Mononuclear cell (primary cell): ENCODE results near the gene CITED2. TPM values are rescaled to one million over a fixed set of nuclear protein-coding genes. Genes with fewer than 3 reads are reported as not detected.
"Not testable (repeated sequence)": the region's sequence is repeated elsewhere in the genome, so short reads cannot be mapped to it uniquely, and the experiment has no call there.

Source experiments
- H3K27me3 ChIP-seq: 2 replicates; pipeline ENCODE4 v1.6.0; 2011; ENCODE audit warnings: low read length, control low read depth; ENCODE audit not compliant: insufficient read depth
- H3K4me1 ChIP-seq: 2 replicates; pipeline ENCODE4 v1.5.1; 2011; ENCODE audit warnings: mild to moderate bottlenecking, low read length, control low read depth; ENCODE audit not compliant: insufficient read depth
- H3K4me3 ChIP-seq: 2 replicates; pipeline ENCODE4 v1.5.1; 2011; ENCODE audit warnings: mild to moderate bottlenecking, low read length, moderate library complexity
- H3K9me3 ChIP-seq: 2 replicates; pipeline ENCODE4 v1.5.1; 2011; ENCODE audit warnings: low read depth, mild to moderate bottlenecking, control low read depth, low read length
- total RNA-seq: library from RNA; depleted of rRNA; stranded (reverse); fragments of >200 nt; gene quantifications from one replicate; pipeline ENCODE4 v1.2.3, GENCODE V29; 2012

The CITED2 gene
- total RNA-seq, 1 donor: 114 TPM

GRCh38 chr6:139363123-139363522, 11.3 kb downstream of the CITED2 start:
- not testable (repeated sequence) for H3K9me3 ChIP-seq, H3K27me3 ChIP-seq

DNA sequence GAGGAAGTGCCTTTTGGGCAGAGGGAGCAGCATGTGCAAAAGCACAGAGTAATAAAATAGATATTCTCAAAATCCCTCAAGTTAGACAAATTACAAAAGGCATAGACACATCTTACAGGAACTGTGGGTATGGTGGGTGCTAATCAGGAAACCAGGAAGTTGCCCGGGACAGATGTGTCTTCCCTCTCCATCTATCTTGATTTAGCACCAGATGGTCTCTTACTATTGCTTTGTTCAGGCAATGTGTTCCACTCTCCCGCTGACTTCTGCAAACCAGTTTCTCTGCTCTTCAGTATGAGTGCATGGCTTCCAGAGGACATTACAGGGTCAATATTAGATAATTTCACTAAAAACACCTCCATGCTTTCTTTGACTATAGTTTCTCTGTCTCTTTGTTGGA, 13.2 kb downstream of the CITED2 start:
- Histone ChIP-seq H3K4me3 (no peak overlapping the region), H3K9me3 (no peaks in the 10 kb centered on the region), H3K27me3 (no peaks in the 10 kb centered on the region), H3K4me1 (peaks cover 17% of the 10 kb centered on the region)

More at GRCh38 chr6:139363123-139363522, 11.3 kb downstream of the CITED2 start:
- peaks cover 17% of the 10 kb centered on the region for H3K4me1 ChIP-seq
- not testable (repeated sequence) for H3K4me3 ChIP-seq

- Histone ChIP-seq H3K27me3 (no peaks in the 10 kb centered on the region), H3K4me3 (no peak overlapping the region), H3K9me3 (no peaks in the 10 kb centered on the region), H3K4me1 (peaks cover 8% of the 10 kb centered on the region)
Observed at GRCh38 chr6:139356924-139357323, 17.5 kb downstream of the CITED2 start.

DNA sequence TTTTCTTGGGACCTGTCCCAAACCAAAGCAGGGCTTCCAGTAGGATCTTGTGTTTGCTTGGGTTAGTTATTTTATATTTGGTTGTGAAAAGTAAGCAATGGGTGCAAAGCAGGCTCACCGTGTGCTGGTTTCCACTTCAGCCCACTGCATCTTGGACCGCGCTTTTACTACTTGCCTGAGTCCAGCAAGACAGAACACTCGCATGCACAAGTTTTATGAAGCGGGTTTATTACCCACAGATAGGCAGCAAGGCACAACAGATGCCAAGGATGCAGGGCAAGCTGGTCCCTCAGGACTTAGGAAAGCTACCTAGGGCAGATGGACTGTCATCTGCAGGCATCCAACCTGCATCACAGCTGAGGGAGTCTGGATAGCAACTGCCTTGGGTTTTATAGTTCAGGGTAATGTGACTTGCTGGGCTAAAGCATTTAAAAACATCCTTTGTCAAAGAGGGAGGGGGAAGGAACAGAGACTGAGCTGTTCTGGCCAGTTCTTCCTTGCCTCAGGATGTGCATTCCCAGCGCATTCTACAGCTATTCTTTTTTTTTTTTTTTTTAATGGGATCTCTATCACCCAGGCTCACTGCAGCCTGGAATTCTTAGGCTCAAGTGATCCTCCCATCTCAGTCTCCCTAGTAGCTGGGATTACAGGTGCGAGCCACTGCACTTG, 18.5 kb downstream of the CITED2 start:
- Histone ChIP-seq H3K27me3 (no peaks in the 10 kb centered on the region), H3K9me3 (no peaks in the 10 kb centered on the region), H3K4me1 (no peaks in the 10 kb centered on the region), H3K4me3 (no peak overlapping the region)

DNA sequence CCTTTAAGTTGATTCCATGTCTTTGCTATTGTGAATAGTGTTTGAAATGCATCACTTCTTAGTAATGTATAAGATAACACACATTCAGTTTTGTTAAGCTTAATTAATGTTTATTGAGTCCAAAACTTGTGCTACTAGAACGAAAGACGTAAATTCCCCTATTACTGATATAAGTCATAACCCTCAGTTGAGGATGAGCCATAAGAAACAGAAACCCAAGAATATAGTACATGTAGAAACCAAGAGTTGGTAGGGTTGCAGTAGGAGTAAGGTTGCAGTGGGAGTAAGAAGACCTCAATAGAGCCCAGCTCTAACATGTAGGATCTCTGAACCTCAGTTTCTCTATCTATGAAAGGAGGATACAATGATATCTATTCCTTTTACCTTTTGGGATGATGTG, 19.3 kb downstream of the CITED2 start:
- Histone ChIP-seq H3K9me3 (no peaks in the 10 kb centered on the region), H3K4me3 (no peak overlapping the region), H3K27me3 (no peaks in the 10 kb centered on the region), H3K4me1 (no peaks in the 10 kb centered on the region)

GRCh38 chr6:139354189-139354588, 20.3 kb downstream of the CITED2 start:
- Histone ChIP-seq H3K4me3 (no peak overlapping the region), H3K27me3 (no peaks in the 10 kb centered on the region), H3K4me1 (no peaks in the 10 kb centered on the region), H3K9me3 (no peaks in the 10 kb centered on the region)

GRCh38 chr6:139349464-139350020, 24.9 kb downstream of the CITED2 start:
- H3K4me3 ChIP-seq: no peak overlapping the region
- H3K9me3 ChIP-seq: no peaks in the 10 kb centered on the region
- H3K27me3 ChIP-seq: no peaks in the 10 kb centered on the region
- H3K4me1 ChIP-seq: no peaks in the 10 kb centered on the region

DNA sequence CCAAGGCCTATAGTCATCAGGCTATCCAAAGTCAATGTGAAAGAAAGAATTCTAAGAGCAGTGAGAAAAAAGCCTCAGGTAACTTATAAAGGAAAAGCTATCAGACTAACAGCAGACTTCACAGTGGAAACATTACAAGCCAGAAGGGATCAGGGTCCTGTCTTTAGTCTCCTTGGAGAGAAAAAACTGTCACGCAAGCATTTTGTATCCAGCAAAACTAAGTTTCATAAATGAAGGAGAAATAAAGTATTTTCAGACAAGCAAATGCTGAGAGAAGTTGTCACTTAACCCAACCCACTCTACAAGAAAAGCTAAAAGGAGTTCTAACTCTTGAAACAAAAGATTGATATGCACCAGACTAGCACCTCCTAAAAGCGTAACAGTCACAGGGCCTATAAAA, 28.1 kb downstream of the CITED2 start:
- H3K27me3 ChIP-seq: no peaks in the 10 kb centered on the region
- no peaks in the 10 kb centered on the region for H3K9me3 ChIP-seq
- H3K4me3 ChIP-seq: no peak overlapping the region
- H3K4me1 ChIP-seq: peaks cover 10% of the 10 kb centered on the region

- H3K4me1 ChIP-seq: peaks cover 11% of the 10 kb centered on the region
- no peaks in the 10 kb centered on the region for H3K9me3 ChIP-seq
- no peak overlapping the region for H3K4me3 ChIP-seq
- no peaks in the 10 kb centered on the region for H3K27me3 ChIP-seq
Observed at GRCh38 chr6:139344186-139344963, 30.1 kb downstream of the CITED2 start.

DNA sequence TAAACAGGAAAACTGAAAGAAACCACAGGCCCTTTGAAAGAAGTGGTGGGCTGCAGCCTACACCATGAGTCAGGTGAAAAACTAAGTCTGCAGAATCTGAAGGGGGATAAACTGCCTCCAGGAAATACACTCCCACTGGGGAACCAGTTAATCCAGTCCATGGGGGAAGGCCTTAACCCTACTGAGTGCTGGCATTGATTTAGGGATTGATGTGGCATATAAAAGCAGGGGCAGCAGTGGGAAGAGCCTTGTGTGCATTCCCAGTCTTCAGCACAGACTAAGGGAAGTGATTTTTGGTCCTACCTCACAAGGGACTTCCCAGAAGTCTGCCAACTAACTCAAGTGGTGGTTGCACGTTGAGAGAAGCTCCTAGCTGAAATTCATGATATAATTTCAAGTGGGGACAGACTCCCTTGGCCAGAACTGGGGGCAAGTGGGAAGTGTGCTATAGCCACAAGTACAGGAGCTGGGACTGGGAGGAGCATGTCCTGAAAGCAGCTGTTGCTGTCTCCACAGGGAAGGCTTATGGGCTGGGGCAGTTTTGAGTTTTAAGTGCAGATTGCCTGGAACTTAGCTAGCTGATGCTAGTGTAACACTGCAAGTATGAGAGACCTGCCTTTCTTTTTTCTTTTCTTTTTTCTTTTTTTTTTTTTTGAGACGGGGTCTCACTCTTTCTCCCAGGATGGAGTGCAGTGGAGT, 31.2 kb downstream of the CITED2 start:
- Histone ChIP-seq H3K27me3 (no peaks in the 10 kb centered on the region), H3K4me1 (peaks cover 23% of the 10 kb centered on the region)

GRCh38 chr6:139341060-139341459, 33.4 kb downstream of the CITED2 start:
- Histone ChIP-seq H3K27me3 (no peaks in the 10 kb centered on the region), H3K4me1 (peaks cover 40% of the 10 kb centered on the region), H3K9me3 (no peaks in the 10 kb centered on the region), H3K4me3 (no peak overlapping the region)

More for the DNA sequence above, 31.2 kb downstream of the CITED2 start:
- no peak overlapping the region for H3K4me3 ChIP-seq
- no peaks in the 10 kb centered on the region for H3K9me3 ChIP-seq

DNA sequence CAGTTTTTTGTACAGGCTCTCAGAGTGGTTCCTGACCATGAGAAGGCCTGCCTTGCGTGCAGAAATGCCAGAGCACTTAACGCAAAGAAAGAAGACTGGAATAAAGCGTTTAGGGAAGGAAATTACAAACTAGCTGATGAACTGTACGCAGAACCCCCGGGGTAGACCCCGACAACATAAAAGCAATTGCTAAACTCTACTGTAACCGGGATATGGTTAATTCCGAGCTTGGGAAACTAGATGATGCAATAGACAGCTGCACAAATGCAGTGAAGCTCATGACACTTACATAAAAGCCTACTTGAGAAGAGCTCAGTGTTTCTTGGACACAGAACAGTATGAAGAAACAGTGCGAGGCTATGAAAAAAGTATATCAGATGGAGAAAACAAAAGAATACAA, 35.7 kb downstream of the CITED2 start:
- Histone ChIP-seq H3K4me3 (no peak overlapping the region), H3K9me3 (no peaks in the 10 kb centered on the region), H3K4me1 (peaks cover 50% of the 10 kb centered on the region), H3K27me3 (no peaks in the 10 kb centered on the region)

DNA sequence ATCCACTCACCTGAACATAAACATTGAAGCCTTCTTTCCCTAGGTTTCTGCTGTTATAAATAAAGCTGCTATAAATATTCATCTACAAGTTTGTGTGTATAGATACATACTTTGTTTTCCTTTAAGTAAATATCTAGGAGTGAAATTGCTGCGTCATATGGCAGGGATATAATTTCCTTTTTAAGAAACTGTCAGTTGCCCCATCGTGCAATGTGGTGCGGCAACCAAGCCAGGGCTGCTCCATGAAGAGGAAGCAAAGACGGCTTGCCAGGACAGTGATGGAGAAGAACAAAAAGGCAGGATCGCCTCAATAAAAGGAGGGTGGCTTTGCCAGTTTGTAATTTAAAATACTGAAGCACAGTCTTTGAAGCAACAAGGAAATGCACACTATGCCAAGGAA, 36.6 kb downstream of the CITED2 start:
- Histone ChIP-seq H3K4me1 (peaks cover 42% of the 10 kb centered on the region), H3K9me3 (no peaks in the 10 kb centered on the region), H3K4me3 (no peak overlapping the region), H3K27me3 (no peaks in the 10 kb centered on the region)

DNA sequence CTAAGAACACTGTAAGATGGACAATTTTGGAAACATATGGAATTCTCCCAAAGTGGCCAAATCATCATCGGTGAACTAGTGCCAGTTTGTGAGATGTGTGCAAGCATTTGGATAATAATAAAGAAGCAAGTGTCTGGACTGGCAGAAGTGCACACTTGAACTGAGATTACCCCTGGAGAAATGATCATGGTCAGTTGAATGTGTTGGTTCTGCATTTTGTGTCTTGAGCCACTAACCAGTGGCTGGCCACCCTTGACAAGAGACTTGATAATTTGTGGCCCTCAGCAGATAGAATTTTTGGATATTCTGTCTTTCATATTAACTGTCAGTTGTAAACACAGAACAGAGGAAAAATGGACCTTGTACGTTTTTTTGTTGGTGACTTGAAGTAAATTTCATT, 37.4 kb downstream of the CITED2 start:
- Histone ChIP-seq H3K4me1 (peaks cover 41% of the 10 kb centered on the region), H3K4me3 (no peak overlapping the region), H3K27me3 (no peaks in the 10 kb centered on the region), H3K9me3 (no peaks in the 10 kb centered on the region)

- Histone ChIP-seq H3K27me3 (no peaks in the 10 kb centered on the region), H3K4me3 (no peak overlapping the region), H3K4me1 (peaks cover 41% of the 10 kb centered on the region), H3K9me3 (no peaks in the 10 kb centered on the region)
Observed at GRCh38 chr6:139336488-139336887, 38.0 kb downstream of the CITED2 start.
